RKO (cell line): ENCODE measurements around the gene CDK15.

Source experiments
- DNase-seq: peaks from one replicate; pipeline ENCODE4 v3.0.0-alpha.2; 2016; ENCODE audit warnings: low spot score

The CDK15 gene

GRCh38 chr2:201939453-201939941 lies 133.2 kb downstream of the CDK15 start:
- DNase-seq, result no peak

- DNase-seq, result no peak
Measured at GRCh38 chr2:201942531-201942930, 136.2 kb downstream of the CDK15 start.
